NOMO-1 treated with dmso at 0.1 percent for 144 hours (cell line): Measurements from ENCODE around the gene YTHDF1.
A peak's percentile ranks its signal among the peaks of the same experiment; 100 is the strongest.
"Not testable (repeated sequence)": the region's sequence is repeated elsewhere in the genome, so short reads cannot be mapped to it uniquely, and the experiment has no call there.

Source experiments
- DNase-seq: peaks from one replicate; lab custom pipeline; 2025; ENCODE audit not compliant: unreplicated experiment; lab: John Stamatoyannopoulos, UW

Gene YTHDF1

GRCh38 chr20:63216041-63216848 lies at the start of gene YTHDF1:
Gene YTHDF1 (minus strand): TSS chr20:63216131. CDS start chr20:63215892, 239 bp downstream.
- peak; percentile 95 for DNase-seq

GRCh38 chr20:63264519-63264918 lies 48.6 kb upstream of the YTHDF1 start:
- no peak for DNase-seq

- no peak for DNase-seq
Observed at GRCh38 chr20:63264000-63264399, 48.1 kb upstream of the YTHDF1 start.

- DNase-seq = no peak
Observed at GRCh38 chr20:63262836-63263235, 46.9 kb upstream of the YTHDF1 start.

- DNase-seq = no peak
Observed at GRCh38 chr20:63261795-63262528, 46.0 kb upstream of the YTHDF1 start.

GRCh38 chr20:63261060-63261794 lies 45.3 kb upstream of the YTHDF1 start:
- no peak for DNase-seq

- no peak for DNase-seq
Observed at GRCh38 chr20:63260521-63260920, 44.6 kb upstream of the YTHDF1 start.

- no peak for DNase-seq
Observed at GRCh38 chr20:63259734-63260460, 44.0 kb upstream of the YTHDF1 start.

GRCh38 chr20:63258781-63259180 lies 42.9 kb upstream of the YTHDF1 start:
- DNase-seq = no peak

- DNase-seq = no peak
Observed at GRCh38 chr20:63257629-63258028, 41.7 kb upstream of the YTHDF1 start.

- DNase-seq = no peak
Observed at GRCh38 chr20:63256954-63257353, 41.0 kb upstream of the YTHDF1 start.

- no peak for DNase-seq
Observed at GRCh38 chr20:63255931-63256704, 40.2 kb upstream of the YTHDF1 start.

- DNase-seq = no peak
Observed at GRCh38 chr20:63254606-63255384, 38.9 kb upstream of the YTHDF1 start.

GRCh38 chr20:63254232-63254605 lies 38.3 kb upstream of the YTHDF1 start, which contains the start of gene NKAIN4:
Gene NKAIN4 (minus strand): TSS chr20:63254463. CDS start chr20:63254450, 13 bp downstream.
- no peak for DNase-seq

GRCh38 chr20:63253438-63254231 lies 37.7 kb upstream of the YTHDF1 start:
- no peak for DNase-seq

- no peak for DNase-seq
Observed at GRCh38 chr20:63253065-63253437, 37.1 kb upstream of the YTHDF1 start.

GRCh38 chr20:63252284-63252711 lies 36.4 kb upstream of the YTHDF1 start:
- DNase-seq = no peak

GRCh38 chr20:63251350-63251749 lies 35.4 kb upstream of the YTHDF1 start:
- not testable (repeated sequence) for DNase-seq

- DNase-seq = no peak
Observed at GRCh38 chr20:63249891-63250290, 34.0 kb upstream of the YTHDF1 start.
